NOMO-1 (cell line): ENCODE results near the gene RXYLT1.

Experiments
- DNase-seq, 2 experiments: peaks; one replicate each; lab custom pipeline; 2025; ENCODE audit not compliant: unreplicated experiment in 2 of 2; lab: John Stamatoyannopoulos, UW

Gene RXYLT1

DNA sequence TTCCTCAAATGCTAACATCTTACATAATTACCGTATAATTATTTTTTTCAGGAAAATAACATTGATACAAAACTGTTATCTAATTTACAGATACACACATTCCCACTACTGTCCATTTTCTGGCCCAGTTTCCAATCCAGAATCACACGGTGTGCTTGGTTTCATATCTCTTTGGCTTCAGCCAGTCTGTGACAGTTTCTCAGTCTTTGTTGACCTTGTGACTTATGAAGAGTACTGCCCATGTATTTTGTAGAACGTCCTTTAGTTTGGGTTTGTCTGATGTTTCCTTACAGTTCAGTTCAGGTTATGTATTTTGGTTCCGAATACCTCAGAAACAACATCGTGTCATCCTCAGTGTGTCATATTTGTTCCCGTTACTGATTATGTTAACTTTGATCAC, 16.2 kb downstream of the RXYLT1 start:
- DNase-seq = no peak

DNA sequence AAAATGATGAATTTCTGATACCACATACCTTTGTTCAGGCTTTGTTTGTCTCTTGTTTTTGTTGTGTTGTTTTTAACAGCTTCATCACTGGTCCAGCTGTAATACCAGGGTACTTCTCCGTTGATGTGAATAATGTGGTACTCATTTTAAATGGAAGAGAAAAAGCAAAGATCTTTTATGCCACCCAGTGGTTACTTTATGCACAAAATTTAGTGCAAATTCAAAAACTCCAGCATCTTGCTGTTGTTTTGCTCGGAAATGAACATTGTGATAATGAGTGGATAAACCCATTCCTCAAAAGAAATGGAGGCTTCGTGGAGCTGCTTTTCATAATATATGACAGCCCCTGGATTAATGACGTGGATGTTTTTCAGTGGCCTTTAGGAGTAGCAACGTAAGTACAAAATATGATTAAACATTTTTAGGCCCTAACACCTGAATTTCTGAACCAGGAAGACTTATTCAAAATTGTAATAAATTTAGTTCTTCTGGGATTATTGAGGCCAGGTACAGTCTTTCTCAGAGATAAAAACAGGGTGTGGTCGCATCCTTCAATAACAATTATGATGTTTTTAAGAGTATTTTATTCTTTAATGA, 22.4 kb downstream of the RXYLT1 start:
- DNase-seq = peak in 1 of 2 experiments; percentile 36

DNA sequence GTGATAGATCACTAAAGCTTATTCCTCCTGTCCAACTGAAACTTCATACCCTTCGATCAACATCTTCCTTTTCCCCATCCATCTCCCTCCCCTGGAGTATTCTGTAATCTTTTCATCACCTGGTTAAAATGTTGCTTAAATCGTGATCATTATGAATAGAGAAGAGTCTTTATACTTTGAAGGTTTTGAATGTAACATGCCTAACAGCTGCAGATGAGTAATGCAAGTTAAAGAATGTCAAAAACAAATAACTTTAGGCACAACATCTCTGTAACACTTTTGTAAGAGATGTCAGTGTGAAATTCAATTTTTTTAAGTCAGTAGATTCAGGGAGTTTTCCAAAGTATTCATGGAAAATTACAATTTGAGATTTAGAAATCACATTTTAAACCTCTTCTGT, 25.0 kb downstream of the RXYLT1 start:
- no peak for DNase-seq

DNA sequence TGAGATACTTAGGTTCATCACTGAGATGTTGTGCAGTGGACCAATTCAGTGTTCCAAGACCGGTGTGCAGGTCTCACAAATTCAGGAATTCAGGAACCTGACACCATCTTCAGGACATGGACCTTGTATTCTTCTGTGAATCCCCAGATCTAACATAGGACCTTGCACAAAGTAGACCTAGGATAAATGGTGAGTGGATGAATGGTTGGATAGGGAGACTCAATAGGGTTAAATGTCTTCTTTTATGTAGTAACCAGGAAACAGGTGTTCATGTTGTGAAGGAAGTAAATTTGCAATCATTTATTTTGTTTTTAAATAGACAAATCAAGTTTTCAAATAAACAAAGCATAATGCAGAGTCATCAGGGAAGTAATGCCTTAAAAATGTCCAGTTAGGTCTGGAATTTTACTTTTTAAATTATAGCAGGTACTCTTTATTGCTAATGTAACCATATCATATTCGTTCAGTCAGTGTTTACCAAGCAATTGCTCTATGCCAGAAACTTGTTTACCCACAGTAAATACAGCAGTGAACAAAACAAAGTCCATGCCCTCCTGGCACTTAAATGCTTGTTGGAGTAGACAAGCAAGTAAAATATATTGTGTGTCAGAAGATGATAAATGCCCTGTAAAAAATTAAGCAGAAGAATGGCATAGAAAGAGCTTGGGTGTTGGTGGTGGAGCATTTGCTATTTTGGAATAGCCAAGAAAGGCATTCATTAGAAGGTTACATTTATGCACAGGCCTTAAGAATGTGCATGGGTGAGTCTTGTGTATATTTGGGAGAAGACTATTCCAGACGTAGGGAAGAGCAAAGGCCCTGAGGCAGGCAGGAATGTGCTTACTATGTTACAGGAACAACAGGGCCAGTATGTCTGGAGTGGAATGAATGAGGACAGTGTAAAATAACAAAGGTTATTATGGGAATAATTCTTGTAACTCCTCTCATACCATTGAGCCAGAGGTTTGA, 26.3 kb downstream of the RXYLT1 start:
- DNase-seq = no peak

DNA sequence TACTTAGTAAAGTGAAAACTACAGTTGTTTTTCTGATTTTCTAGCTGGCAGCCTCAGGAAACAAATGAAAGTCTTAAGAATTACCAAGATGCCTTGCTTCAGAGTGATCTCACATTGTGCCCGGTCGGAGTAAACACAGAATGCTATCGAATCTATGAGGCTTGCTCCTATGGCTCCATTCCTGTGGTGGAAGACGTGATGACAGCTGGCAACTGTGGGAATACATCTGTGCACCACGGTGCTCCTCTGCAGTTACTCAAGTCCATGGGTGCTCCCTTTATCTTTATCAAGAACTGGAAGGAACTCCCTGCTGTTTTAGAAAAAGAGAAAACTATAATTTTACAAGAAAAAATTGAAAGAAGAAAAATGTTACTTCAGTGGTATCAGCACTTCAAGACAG, 28.9 kb downstream of the RXYLT1 start:
- DNase-seq = no peak

DNA sequence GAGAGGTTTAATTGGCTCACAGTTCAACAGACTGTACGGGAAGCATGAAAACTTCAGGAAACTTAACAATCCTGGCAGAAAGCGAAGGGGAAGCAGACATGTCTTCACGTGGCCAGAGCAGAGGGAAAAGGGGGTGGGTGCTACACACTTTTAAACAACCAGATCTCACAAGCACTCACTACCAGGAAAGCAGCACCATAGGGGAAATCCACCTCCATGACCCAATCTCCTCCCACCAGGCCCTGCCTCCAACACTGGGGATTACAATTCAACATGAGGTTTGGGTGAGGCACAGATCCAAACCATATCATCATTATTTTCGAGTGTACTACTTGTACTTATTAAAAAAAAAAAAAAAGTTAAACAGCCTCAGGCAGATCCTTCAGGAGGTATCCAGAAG, 29.9 kb downstream of the RXYLT1 start:
- no peak for DNase-seq

DNA sequence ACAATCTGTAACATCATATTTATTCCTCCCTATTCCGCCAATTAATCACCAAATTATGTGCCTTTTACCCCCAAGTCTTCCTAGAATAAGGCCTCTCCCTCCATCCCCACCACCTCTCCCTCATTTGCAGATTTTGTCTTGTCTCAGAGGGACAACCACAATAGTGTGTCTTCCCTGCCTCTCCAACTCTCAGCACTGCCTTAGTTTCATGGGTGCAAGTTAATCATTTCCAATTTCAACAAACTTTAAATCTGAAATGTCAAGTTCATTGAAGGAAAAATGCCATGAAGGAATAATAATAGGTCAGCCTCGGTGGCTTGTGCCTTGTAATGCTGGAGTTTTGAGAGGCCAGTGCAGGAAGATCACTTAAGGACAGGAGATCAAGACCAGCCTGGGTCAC, 31.6 kb downstream of the RXYLT1 start:
- DNase-seq = no peak

DNA sequence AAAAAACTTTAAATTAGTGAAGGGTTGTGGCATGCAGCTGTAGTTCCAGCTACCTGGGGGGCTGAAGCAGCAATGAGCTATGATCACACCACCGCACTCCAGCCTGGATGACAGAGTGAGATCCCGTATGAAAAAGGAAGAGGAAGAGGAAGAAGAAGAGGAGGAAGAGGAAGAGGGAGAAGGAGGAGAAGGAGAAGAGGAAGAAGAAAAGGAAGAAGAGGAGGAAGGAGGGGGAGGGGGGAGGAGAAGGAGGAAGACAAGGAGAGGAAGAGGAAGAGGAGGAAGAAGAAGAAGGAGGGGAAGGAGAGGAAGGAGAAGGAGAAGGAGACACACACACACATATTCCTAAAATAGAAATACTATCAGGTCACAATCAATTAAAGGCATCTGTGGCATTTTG, 32.0 kb downstream of the RXYLT1 start:
- DNase-seq = no peak

DNA sequence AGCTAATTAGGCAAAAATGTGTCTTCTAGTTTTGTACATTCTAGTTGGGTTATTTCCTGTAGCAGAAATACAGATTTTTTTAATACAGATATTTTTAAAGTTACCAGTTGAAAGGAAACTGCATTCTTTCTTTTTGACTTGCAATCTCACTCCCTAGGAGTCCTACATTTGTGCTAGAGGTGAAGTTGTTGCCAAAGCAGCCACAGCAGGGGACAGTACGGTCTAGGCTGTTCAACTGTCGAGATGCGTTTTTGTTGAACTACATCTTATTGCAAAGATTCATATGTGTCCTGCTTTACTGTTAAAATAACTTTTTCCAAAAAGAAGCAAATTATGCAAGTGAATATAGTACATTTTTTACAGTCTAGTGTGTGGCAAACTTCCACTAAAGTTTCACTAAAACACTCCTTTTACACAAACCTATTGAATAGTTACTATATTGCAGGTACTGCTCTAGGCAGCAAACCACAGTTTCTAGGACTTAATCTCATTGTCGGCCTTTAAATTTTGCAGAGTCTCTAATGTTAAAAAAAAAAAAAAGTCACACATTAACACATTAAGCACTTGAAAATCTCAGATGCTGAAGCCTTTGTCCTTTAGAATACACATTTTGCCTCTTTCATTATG, 34.5 kb downstream of the RXYLT1 start:
- no peak for DNase-seq

DNA sequence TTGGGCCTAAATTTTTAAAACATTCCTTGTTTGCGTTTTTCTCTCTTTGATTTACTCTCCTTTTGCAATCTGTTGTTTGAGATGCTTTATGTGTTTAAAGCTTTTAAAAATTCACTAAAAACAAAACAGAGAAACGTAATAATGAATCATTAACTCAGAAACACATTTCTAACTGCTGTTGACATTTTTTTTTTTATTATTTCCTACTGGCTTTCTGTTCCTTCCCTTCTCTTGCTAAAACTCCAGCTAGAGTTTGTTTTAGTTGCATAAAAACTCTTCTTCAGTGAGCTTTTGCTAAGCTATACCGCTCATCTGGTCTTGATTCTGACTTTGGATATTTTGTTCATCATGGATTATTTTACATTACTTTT, 35.8 kb downstream of the RXYLT1 start:
- no peak for DNase-seq

DNA sequence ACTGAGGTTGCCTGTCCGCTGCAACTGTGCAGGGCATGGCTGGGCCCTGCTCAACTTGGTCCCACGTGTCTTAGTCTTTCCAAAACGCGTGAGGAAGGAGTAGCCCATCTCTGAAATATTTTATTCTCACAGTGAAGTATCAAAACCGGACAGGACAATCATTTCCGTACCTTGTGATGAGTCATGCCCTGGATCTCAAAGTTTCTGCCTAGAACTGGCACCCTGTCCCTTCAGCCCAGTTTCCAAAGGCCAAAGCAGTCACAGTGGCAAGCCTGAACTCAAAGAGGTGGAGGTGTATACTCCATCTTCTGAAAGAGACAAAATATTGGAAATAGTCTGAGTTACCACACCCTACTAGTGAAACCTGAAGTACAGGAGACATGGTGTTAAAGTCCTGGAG, 36.3 kb downstream of the RXYLT1 start:
- no peak for DNase-seq

DNA sequence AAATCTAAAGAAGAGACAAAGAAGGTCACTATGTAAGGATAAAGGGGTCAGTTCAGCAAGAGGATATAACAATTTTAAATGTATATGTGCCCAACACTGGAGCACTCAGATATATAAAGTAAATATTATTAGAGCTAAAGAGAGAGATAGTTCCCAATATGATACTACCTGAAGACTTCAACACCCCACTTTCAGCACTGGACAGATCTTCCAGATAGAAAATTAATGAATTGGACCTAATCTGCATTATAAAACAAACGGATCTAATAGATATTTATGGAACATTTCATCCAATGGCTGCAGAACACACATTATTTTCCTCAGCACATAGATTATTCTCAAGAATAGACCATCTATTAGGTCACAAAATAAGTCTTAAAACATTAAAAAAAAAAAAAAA, 40.7 kb downstream of the RXYLT1 start:
- DNase-seq = no peak

DNA sequence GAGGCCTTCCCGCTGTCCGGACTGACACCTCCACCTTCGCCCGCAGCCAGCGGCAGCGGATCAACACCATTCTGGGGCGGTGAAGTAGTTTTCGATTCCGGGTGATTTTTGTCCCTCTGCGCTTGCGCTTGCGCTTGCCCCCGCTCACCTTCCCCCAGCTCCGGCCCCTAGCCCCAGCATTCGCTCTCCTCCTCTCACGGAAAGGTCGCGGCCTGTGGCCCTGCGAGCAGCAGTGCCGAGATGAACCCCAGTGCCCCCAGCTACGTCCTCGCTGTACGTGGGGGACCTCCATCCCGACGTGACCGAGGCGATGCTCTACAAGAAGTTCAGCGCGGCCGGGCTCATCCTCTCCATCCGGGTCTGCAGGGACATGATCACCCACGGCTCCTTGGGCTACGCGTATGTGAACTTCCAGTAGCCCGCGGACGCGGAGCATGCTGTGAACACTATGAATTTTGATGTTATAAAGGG, 42.1 kb downstream of the RXYLT1 start:
- DNase-seq = no peak

DNA sequence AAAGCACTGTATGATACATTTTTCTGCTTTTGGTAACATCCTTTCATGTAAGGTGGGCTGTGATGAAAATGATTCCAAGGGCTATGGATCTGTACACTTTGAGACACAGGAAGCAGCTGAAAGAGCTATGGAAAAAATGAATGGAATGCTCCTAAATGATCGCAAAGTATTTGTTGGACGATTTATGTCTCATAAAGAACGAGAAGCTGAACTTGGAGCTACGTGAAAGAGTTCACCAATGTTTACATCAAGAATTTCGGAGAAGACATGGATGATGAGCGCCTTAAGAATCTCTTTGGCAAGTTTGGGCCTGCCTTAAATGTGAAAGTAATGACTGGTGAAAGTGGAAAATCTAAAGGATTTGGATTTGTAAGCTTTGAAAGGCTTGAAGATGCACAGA, 42.6 kb downstream of the RXYLT1 start:
- no peak for DNase-seq

DNA sequence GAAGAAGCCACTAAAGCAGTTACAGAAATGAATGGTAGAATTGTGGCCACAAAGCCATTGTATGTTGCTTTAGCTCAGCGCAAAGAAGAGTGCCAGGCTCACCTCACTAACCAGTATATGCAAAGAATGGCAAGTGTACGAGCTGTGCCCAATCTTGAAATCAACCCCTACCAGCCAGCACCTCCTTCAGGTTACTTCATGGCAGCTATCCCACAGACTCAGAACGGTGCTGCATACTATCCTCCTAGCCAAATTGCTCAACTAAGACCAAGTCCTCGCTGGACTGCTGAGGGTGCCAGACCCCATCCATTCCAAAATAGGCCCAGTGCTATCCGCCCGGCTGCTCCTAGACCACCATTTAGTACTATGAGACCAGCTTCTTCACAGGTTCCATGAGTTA, 43.3 kb downstream of the RXYLT1 start:
- DNase-seq = no peak

DNA sequence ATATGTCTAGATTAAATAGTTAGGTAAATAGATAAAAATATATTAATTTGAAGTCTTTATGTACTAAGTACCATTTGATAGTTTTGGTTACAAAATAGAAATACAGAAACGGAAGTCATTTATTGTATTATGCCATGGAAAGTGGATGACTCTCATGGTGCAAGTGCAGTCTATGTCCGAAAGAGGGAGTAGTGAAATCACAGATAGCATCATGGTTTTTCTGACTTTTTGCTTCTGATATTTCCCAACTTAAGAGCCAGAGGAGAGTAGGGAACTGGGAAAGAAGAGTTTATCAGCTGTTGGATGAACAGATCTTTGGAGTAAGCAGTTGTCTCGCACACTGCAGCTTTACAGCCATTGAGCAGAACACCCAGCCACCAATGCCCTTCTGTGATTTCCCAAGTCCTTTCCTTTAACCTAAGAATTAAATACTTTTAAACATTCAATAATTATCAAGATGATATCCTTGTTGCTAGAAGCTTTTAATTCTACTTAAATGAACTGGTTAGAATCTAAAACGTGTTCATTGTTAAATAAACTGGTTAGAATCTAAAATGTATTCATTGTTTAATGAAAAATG, 46.4 kb downstream of the RXYLT1 start:
- DNase-seq = peak; percentile 11 to 75

DNA sequence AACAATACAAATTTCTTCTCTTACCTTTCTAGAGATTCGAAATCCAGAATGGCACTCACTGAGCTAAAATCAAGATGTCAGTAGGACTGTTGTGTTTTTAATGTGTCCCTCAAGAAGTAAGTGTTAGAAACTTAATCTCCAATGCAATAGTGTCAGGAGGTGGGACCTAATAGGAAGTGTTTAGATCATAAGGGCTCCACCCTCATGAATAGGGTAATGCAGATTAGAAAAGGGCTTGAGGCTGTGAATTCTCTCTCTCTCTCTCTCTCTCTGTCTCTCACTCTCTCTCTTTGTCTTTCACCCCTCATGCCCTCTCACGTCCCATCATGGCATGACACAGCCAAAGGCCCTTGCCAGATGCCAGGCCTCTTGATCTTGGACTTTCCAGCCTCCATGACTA, 49.2 kb downstream of the RXYLT1 start:
- DNase-seq = no peak

DNA sequence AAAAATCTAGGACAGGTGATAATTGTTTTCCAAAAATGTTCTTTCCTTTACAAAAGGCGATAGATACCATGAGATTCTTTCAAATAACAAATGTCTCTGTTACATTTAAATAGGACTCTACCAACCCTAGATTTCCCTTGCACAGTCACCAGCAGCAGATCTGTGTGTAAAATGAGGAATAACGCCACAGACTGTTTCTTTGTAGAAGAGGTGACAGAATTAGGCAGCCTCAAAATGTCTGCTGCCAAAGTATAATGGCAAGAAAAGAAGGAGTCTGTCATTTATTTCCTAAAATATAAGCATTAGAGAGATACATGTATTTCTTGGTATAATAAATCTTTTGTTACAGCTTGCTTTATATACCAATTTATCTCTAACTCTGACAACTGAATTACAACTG, 56.3 kb downstream of the RXYLT1 start:
- DNase-seq = no peak

DNA sequence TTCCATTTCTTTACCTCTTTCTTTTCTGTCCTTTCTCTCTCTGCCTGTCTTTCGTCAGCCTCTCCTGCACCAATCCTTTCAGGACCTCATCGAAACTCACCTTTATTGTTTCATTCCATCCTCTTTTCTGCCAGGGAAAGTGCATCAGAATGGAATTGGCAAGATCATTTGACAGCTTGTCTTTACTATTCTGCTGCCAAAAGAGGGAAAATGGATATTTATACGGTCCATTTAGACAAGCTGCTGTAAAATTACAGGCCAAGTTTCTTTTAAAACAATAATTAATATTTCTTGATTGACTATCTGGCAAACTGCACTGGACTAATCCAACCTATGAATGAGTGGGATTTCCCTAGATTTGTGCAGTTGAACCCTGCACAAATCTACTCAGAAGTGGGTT, 57.2 kb downstream of the RXYLT1 start:
- DNase-seq = no peak

DNA sequence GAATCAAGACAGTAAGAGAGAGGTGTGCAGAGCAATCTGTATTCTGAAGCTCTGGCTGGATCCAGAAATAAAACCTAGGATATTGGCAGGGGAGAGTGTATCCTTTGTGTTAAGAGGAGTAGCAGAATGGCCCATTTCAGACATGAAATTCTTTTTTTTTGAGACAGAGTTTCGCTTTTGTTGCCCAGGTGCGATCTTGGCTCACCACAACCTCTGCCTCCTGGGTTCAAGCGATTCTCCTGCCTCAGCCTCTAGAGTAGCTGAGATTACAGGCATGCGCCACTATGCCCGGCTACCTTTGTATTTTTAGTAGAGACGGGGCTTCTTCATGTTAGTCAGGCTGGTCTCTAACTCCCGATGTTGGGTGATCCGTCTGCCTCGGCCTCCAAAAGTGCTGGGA, 58.7 kb downstream of the RXYLT1 start:
- DNase-seq = no peak

DNA sequence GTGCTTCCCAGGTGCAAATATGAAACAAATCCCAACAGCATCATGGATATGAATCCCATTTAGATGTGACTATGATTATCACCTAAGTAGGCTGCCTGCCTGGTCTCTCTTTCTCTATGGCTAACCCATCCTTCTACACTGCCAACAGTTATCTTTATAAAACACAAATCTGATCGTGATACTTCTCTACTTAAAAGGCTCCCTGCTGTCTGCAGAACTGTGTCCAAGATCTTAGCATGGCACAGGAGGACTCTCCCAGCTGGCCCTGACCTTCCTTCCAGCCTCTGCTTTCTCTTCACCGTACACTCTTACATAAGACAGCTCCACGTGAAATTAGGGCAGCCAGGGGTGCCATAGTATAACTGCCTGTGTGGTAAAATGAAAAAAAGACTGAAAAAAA, 61.3 kb downstream of the RXYLT1 start:
- no peak for DNase-seq
